Umbilical cord (tissue), 2 donors: ENCODE data around the gene RWDD3. TPM values are rescaled to one million over a fixed set of nuclear protein-coding genes. Genes with fewer than 3 reads are reported as not detected.

Experiments used
- DNase-seq: peaks from one replicate; pipeline ENCODE4 v3.0.0-alpha.2; 2015; ENCODE audit warnings: low spot score
- total RNA-seq: library from RNA; depleted of rRNA; stranded (reverse); fragments of >200 nt; gene quantifications from one replicate; pipeline ENCODE4 v1.2.3, GENCODE V29; 2014; ENCODE audit warnings: low replicate concordance; ENCODE audit not compliant: insufficient read depth

RWDD3 gene
- total RNA-seq, 1 donor from 2014 or later = 26.0 TPM

DNA sequence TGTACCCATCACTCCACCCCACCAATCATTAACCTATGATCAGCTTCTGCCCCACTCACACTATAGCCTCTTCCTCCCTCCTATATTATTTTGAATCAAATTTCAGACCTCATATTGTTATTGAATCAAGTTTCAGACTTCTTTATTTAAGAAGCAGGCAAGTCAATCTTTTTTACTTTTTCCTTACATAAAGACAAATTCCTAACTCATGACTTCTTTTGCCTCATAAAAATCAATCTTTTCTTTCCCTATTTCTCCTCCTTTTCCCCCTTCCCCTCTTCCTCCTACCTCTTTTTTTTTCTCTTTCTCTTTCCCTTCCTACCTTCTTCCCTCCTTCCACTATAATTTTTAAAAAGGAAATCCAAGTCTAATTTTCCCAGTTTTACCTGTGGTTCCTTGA, 4.3 kb upstream of the RWDD3 start:
- no peak for DNase-seq

DNA sequence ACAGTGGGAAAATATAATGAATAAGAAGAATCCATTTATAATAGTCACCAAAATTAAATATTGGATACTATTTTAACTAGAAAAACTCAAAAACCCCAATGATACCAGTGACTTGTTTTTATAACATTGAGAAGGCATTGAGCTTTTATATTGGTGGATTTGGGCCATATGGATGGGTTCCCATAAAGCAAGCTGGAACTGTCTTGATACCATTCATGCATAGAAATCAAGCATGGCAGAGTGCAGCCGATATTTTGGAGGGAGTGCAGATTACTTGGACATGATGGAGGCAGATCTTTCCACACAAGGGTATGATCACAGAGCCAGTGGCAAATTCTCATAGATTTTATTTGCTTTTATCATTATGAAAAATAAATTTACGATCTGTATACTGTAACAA, 3.8 kb upstream of the RWDD3 start:
- no peak for DNase-seq

DNA sequence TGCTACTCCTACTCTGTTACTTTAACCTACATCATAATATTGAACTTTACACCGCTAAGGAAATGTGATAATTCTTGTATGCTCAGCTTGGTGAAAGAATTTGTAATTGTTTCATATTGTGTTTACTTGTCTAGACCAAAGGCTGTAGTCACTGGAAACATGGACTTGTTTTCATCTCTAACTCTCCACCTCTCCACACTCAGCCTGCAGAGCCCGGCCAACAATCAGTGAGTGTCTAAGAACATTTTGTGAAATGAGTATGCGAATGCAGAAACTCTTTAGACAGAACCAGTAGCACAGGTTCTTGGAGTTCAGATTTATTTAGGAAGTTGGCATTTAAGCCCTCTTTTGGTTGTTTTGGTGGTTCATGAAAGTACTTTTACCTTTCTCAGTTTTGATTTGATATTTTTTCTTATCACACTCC, 3.2 kb upstream of the RWDD3 start:
- DNase-seq = peak; percentile 20

DNA sequence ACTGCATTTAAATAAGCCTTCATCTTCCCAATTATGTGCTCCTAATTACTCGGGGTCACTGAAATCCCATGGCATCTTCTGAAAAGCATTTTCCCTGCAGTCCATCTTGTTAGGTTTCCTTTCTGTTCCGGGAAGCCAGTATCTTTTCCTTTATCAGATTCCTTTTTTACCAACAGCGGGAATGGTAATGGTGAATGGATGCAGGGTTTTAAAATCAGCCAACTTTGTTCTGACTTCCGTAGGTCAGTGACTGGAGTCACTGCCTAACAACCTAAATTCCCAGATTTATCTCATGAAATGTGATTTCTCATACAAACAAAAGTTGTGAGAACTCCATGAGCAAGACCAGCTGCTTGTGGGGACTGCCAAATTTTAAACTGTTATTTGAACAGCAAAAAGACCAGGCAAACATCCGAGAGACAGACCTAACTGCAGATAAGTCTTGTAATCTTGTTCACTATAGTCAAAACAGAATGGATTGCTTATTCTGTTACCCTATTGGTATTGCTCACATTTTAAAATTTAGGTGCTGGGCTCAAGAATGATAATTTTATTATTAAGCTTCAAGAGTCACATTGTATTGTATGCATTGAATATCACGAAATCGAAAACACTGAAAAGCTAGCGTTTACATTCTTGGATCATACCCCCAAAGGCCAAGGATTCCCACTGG, 1.2 kb upstream of the RWDD3 start:
- DNase-seq = peak; percentile 61

DNA sequence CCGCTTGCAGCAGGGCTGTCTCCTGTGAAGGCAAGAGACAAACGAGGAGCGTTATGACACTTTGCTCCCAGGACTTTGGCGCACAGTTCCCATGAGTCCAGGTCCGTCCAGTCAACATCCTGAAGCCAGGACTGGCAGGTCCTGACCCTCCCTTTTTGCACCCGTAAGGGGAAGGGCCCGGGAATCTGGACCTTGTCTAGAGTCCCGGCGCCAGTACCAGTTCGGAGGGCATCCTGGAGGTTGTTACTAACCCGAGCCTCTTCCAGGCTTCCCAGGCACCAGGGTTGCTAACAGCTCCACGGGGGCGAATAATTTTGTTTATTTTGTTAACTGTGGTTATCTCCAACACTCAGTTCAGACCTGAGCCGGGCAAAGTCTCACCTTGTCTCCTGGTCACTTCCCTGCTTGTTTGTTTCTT, 682 bp upstream of the RWDD3 start:
- DNase-seq = peak; percentile 51

DNA sequence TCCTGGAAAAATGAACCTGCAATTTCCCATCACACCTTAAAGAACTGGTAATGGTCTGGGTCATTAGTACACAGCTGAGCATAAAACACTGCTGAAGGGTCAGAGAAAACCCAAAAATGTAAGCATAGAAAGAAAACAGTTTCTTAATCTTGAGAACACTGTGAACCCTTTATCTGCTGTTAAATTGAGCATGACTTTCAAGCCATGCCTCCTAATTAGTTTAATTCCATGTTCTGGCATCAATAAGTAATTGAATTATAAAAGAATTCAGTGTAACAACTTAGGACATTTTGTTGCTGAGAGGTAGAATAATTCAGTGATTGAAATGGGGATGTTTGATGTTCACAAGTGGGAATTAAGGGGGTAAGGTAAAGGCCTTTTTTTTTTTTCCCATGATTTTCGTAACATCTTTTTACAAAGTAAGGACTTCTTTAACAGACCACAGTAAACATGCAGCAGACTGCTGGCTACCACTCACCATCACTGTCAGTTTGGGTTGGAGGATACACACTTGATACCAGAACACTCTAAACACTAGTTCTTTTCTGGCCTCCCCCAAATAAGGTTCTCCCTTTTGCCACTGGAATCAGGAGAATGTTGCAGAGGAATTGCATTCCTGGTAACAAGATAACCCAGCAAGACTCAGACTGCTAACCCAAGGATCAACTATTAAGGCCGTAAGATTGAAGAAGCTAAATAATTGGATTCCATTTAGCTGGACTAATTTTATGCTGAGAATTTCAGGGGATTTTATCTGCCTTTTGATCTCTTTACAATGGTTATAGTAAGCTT, 3.0 kb downstream of the RWDD3 start:
- DNase-seq = peak; percentile 44

DNA sequence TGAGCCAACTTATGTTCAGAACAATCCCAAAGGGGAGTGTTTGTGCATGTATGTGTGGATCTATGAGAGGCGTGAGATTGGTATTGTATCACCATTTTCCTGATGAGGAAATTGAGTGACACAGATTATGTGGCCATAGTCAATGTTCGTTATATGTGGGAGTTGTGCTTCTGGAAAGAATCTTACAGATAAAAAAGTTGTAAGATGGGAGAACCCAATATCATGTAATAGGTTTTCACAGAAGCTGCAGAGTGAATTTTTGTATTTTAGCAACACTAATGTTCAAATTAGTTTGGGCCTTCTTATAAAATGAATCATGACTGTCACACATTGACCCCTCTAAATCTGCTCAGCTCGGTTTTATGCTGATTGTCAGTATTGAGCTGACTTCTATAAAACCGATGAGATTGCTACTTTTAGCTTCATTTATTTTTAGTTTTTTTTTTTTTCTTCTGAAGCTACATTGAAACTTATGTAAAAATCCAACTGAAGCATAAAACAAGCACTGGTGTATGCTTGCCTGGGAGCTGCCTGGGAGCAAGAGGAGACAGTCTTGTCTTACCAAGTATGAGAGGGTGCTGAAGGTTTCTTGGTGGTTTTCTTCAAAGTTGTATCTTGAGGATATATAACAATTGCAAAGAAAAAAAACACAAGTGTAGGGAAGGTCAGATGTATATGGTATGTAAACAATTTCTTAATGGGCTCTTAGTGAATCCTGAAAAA, 4.1 kb downstream of the RWDD3 start:
- no peak for DNase-seq

DNA sequence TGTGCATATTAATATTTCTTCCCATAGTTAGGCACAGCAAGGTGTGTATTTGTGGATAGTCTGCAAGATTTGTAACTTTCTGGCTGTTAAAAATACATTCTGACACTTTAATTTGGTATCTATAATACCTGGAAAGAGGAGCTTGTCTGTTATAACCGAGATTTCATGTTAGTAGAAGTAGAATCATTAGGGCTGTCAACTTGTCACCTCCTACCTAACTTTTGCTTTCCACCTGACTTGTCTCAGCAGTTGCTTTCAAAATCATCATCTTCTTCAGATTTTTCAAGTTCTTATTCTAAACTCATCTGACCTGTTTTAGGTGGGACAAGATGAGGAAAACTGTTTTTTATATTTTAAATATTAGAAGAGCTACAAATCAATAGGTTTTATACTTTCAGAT, 11.0 kb downstream of the RWDD3 start:
- DNase-seq = no peak

DNA sequence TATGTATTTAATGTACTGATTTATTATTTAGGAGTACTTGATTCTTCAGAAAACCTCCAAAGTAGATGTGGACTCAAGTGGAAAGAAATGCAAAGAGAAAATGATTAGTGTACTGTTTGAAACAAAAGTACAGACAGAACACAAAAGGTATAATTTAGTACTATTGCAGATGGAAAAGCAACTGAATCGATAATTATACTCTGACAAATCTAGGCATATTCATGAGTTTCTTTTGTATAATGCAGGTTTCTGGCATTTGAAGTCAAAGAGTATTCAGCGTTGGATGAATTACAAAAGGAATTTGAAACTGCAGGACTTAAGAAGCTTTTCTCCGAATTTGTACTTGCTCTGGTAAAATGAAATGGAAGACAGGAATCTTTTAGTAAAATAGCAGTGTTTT, 12.5 kb downstream of the RWDD3 start:
- peak; percentile 69 for DNase-seq

DNA sequence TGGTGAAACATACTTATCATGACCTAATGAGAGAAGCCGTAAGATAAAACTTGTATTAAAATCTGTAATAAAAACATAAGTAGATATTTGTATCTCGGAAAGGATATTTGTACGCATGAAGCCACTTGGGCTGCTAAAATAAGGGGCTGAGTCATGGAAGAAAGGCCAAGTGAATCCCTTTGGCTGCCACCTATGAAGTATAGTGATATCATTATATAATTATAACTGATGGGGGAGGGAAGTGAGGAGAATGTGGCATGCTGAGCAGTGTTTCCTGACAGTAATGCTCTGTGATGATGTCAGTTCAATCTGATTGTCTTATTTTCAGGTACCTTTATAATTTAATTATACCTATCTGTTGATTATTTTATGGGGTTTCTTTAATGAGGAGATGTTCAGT, 13.6 kb downstream of the RWDD3 start:
- DNase-seq = no peak

DNA sequence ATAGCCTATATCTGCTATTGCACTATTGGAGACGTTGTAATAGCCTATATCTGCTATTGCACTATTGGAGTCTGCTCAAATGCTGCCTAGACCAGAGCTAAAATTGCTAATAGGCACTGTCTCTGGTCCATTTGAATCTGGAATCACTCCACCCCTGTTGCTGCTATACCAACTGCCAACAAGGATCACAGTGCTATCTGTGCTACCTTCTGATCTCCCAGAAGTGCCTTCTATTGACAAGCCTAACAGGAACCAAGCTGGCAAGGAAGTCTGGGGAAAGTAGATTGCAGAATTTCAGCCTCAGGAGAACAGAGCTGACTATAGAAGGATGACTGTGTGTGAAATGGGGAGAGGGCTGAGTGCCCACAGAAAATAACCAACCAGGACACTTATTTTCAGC, 15.9 kb downstream of the RWDD3 start:
- DNase-seq = no peak

DNA sequence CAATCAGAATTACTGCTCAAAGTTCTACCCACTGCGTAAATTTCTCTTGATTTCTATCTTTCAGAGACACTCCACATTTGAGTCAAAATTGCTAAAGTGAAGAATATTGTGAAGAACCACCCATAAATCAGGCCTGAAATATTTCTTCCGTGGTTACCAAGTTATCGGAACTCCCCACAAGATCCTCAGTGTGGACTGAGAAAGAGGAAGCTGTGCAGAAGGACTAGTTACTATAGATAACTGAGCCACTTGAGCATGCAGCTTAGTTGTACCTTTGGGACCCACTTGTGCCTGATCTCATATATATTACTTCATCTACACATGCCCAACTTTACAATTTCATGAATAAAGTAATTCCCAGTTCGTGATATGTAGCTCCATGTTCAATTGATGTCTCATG, 18.4 kb downstream of the RWDD3 start:
- no peak for DNase-seq

DNA sequence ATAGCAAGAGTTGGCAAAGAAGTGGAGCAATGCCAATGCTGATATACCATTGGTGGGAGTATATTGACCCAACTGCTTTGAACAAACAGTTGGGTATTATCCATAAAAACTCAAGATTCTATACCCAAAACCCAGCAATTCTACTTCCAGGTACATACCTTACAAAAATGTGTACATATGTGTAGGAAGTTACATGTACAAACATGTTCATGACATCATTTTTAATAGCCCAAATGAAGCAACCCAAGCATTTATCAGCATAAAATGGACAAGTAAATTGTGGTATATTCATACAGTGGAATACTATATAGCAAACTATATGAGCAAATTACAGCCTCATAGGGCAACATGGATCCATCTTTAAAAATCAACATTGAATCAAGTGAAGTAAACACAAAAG, 20.9 kb downstream of the RWDD3 start:
- no peak for DNase-seq

DNA sequence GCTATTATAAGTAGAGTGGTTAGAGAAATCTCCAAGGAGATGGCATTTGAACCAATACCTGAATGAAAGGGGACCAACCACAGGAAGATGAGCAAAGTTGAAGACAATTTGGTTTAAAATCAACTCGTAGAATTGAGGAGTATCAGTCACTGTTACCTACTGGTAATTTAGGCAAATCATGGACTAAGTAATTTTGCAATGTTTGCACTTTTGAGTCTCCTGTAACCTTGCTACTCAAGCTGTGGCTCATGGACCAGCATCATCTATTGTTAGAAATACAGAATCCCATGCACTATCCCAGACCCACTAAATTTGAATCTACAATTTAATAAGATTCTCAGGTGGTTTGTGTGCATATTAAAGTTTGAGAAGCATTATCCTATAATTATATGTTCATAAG, 21.8 kb downstream of the RWDD3 start:
- no peak for DNase-seq

DNA sequence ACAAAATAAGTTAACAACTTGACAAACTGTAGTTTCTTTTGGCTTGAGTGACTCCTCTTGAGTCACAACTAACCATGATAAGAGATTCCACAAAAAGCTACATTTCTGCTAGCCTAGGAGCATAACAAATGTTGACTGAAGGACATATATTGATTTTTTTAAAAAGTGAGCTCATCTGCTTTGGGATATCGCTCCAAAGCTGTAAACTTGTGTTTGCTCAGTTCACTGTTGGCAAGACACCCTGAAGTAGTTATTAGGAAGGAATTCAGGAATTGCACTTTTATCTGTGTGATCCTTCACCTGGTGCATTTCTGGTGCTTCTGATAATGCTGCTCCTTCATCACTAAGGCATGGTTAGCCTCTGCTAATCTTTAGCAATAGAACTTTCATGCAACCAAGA, 23.7 kb downstream of the RWDD3 start:
- DNase-seq = no peak

DNA sequence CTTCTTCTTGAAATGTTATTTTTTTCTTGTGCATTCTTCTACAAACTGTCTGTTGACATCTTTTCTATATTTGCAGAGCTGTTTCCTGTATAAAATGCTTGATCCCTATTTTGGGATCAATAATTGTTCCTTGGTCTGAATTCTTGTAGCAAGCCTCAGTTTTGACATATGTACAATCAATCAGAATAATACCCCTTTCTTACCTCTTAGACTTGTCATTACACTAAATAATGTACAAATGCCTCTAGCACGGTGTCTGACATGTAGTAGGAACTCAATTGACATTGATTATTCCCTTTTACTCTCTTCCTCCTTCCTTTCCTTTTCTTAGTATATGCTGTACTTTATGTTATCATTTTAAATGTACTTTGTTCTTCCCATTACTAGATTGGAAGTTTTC, 25.2 kb downstream of the RWDD3 start:
- no peak for DNase-seq

DNA sequence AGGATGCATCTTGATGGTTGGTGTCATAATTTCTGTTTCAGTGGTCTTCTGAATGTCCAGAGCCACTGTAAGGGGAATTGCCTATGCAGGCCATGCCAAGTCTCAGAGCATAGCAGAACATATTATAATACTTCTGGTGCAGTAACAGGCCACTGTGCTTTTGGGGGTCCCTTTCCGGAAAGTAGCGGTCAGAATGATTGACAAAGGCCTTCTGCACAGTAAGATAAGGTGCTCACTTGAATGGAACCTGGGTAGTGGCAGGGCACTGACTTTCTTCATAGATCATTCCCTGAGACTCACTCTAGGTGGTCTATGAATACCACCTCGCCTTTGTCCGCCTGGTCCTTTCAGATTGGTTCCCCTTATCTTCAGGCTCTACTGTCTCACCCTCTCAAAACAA, 28.9 kb downstream of the RWDD3 start:
- no peak for DNase-seq

DNA sequence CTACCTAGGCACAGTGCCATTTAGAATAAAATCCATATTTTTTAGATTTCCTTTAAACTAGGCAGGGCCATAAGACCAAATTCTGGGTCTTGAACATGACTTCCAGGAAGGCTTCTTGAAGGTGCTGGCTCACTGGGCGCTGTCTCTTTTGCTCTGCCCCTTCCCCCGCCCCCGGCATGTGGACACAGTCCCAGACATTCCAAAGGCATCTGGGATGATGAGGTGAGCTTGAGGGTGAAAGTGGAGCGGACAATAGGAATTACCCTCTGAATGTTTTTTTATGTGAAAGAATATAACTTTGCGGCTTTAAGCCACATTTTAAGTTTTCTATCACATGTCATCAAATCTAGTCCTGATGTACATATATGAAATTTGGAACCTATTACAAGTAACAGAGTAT, 29.4 kb downstream of the RWDD3 start:
- peak; percentile 9 for DNase-seq

DNA sequence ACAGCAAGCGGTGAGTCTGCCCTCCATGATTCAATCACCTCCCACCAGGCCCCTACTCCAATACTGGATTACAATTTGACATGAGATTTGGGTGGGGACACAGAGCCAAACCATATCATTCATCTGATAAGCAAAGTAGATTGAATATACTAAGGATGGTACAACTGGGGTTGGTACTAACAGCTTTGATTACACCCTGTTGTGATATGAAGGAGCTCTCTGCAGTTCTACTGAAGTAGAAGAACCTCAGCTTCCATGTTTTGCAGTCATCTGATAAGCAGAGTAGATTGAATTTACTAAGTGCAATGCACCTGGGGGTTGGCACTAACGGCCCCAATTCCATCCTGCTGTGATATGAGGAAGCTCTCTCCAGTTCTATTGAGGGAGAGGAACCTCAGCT, 31.1 kb downstream of the RWDD3 start:
- no peak for DNase-seq

DNA sequence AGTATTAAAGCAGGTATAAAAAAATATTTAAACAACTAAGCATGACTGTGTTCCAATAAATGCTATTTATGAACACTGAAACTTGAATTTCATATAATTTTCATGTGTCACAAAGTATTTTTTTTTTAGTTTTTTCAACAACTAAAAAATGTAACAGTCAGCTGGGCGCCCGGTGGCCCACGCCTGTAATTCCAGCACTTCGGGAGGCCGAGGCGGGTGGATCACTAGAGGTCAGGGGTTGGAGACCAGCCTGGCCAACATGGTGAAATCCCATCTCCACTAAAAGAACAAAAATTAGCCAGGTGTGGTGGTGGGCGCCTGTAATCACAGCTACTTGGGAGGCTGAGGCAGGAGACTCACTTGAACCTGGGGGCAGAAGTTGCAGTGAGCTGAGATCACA, 42.4 kb downstream of the RWDD3 start:
- DNase-seq = no peak

DNA sequence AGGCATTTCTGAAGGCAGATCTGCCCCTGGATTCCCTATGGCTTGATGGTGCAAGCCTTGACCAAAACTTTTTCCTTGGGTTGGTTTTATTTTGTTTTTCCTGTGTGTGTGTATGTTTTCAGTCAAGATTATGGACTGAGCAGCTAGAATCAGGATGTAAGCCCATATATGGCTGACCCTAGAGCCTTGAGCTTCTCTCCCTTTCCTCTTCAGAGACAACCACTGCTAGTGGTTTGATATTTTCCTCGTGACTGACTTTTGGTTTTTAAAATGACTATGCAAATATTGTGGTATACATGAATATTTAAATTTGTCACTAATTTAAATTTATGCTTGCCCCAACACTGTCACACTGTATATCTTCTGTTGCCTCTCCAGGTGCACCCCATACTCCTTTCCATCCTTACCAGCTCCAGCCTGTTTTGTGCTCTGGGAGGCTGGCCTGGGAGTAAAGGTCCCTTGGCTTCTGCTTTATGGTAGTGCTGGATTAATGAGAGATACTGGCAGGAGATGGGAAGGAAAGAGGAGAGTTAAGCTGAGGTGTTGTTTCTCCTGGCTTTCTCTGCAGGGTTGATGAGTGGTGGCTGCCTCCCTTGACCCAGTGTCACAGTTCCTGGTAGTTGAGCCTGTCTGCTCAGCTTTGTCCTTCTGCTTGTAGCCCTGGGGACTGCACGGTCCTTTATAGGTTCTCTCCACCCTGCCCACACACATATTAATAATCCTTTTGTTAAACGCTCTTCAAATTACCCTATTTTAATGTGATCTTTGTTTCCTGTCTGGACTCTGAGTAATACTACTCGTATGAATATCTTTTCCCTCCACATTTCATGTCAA, 44.4 kb downstream of the RWDD3 start:
- no peak for DNase-seq
